Coronary artery (tissue), 2 donors: Measurements from ENCODE around the gene PRKAG1.
"Not testable (repeated sequence)": the region's sequence is repeated elsewhere in the genome, so short reads cannot be mapped to it uniquely, and the experiment has no call there.

Experiments used
- DNase-seq: peaks from one replicate; pipeline ENCODE4 v3.0.0-alpha.2; 2017; ENCODE audit warnings: low spot score
- H3K27ac ChIP-seq, 2 donors: fragments of 200-600 bp; sonication (generic); one replicate each; pipeline ENCODE4 v1.5.1; 2016 to 2019
- H3K4me3 ChIP-seq: fragments of 200-600 bp; sonication (generic); 2 replicates; pipeline ENCODE4 v1.5.1; 2016; ENCODE audit warnings: mild to moderate bottlenecking, moderate library complexity
- CTCF ChIP-seq: fragments of 200-600 bp; sonication (generic); IDR thresholded peaks from one replicate; pipeline ENCODE4 v1.5.1; 2019; ENCODE audit warnings: antibody characterized with exemption

Gene PRKAG1

GRCh38 chr12:49018261-49019119 lies at the start of gene PRKAG1:
Gene PRKAG1, minus strand, starts transcription at chr12:49018776. Its CDS starts 36 bp downstream, at chr12:49018740.
- peak; percentile 24 for TF ChIP-seq CTCF
- Histone ChIP-seq H3K27ac (peak within 1 kb of the TSS; percentile 90 to 94), H3K4me3 (peak within 1 kb of the TSS; percentile 82)
- peak; percentile 97 for DNase-seq

- no peak overlapping the region for H3K4me3 ChIP-seq
- TF ChIP-seq CTCF, result no peak
- no peak for DNase-seq
- H3K27ac ChIP-seq, result no peak overlapping the region
Observed at GRCh38 chr12:49066120-49066519, 47.5 kb upstream of the PRKAG1 start.

- TF ChIP-seq CTCF, result no peak
- Histone ChIP-seq H3K27ac (no peak overlapping the region), H3K4me3 (no peak overlapping the region)
- DNase-seq, result no peak
Observed at GRCh38 chr12:49064767-49065152, 46.2 kb upstream of the PRKAG1 start.

GRCh38 chr12:49061916-49062315 lies 43.3 kb upstream of the PRKAG1 start:
- H3K4me3 ChIP-seq, DNase-seq, H3K27ac ChIP-seq: not testable (repeated sequence)

GRCh38 chr12:49061157-49061650 lies 42.6 kb upstream of the PRKAG1 start:
- DNase-seq, result no peak
- H3K27ac ChIP-seq, result peak overlapping the region; percentile 88 to 98
- TF ChIP-seq CTCF, result no peak
- peak overlapping the region; percentile 88 for H3K4me3 ChIP-seq

- Histone ChIP-seq H3K27ac (peak within 1 kb of the TSS; percentile 88 to 98), H3K4me3 (peak within 1 kb of the TSS; percentile 88)
- no peak for TF ChIP-seq CTCF
- peak; percentile 94 for DNase-seq
Observed at GRCh38 chr12:49060237-49061156, 41.9 kb upstream of the PRKAG1 start, which contains the start of gene KMT2D. Gene KMT2D, minus strand, starts transcription at chr12:49060794. Its CDS starts 5,470 bp downstream, at chr12:49055324.
